HT-29 (cell line): Measurements from ENCODE around the gene ARL17B. TPM values are rescaled to one million over a fixed set of nuclear protein-coding genes. Genes with fewer than 3 reads are reported as not detected.
"Not testable (repeated sequence)": the region's sequence is repeated elsewhere in the genome, so short reads cannot be mapped to it uniquely, and the experiment has no call there.

Experiments used
- DNase-seq: peaks from one replicate; pipeline ENCODE4 v3.0.0-alpha.2; 2015; ENCODE audit warnings: low spot score
- total RNA-seq: library from RNA; depleted of rRNA; stranded (reverse); fragments of >200 nt; shearing (Covaris generic); gene quantifications from 2 replicates; pipeline ENCODE4 v1.2.3, GENCODE V29; 2014

ARL17B gene
- total RNA-seq, 1 experiment from 2014 or later, result 4.6 TPM

- not testable (repeated sequence) for DNase-seq
Observed at GRCh38 chr17:46290906-46291546, 70.5 kb downstream of the ARL17B start.

- DNase-seq, result not testable (repeated sequence)
Observed at GRCh38 chr17:46287587-46287986, 74.0 kb downstream of the ARL17B start.

GRCh38 chr17:46286764-46287221 lies 74.8 kb downstream of the ARL17B start:
- peak; percentile 97 for DNase-seq

GRCh38 chr17:46285500-46285899 lies 76.1 kb downstream of the ARL17B start:
- not testable (repeated sequence) for DNase-seq

GRCh38 chr17:46284467-46284866 lies 77.1 kb downstream of the ARL17B start:
- not testable (repeated sequence) for DNase-seq

- DNase-seq, result not testable (repeated sequence)
Observed at GRCh38 chr17:46282635-46283034, 78.9 kb downstream of the ARL17B start.

- not testable (repeated sequence) for DNase-seq
Observed at GRCh38 chr17:46281336-46281735, 80.2 kb downstream of the ARL17B start.

- DNase-seq, result not testable (repeated sequence)
Observed at GRCh38 chr17:46276728-46277479, 84.7 kb downstream of the ARL17B start.

- no peak for DNase-seq
Observed at GRCh38 chr17:46274238-46274637, 87.3 kb downstream of the ARL17B start.

- DNase-seq, result no peak
Observed at GRCh38 chr17:46273541-46274236, 87.9 kb downstream of the ARL17B start.

- DNase-seq, result no peak
Observed at GRCh38 chr17:46270032-46270431, 91.5 kb downstream of the ARL17B start.

- DNase-seq, result peak; percentile 90
Observed at GRCh38 chr17:46266656-46267544, 94.7 kb downstream of the ARL17B start.

GRCh38 chr17:46266063-46266655 lies 95.4 kb downstream of the ARL17B start:
- DNase-seq, result not testable (repeated sequence)

GRCh38 chr17:46264456-46265198 lies 96.9 kb downstream of the ARL17B start:
- DNase-seq, result peak; percentile 77

- no peak for DNase-seq
Observed at GRCh38 chr17:46262271-46262670, 99.3 kb downstream of the ARL17B start.

- peak; percentile 29 for DNase-seq
Observed at GRCh38 chr17:46259845-46260661, 101.5 kb downstream of the ARL17B start.

- DNase-seq, result not testable (repeated sequence)
Observed at GRCh38 chr17:46256369-46256768, 105.2 kb downstream of the ARL17B start.

GRCh38 chr17:46254215-46254614 lies 107.4 kb downstream of the ARL17B start:
- DNase-seq, result not testable (repeated sequence)

GRCh38 chr17:46253722-46254121 lies 107.8 kb downstream of the ARL17B start:
- peak; percentile 66 for DNase-seq
